ENCODE data around the gene FHOD3.
"Not testable (repeated sequence)": the region's sequence is repeated elsewhere in the genome, so short reads cannot be mapped to it uniquely, and the experiment has no call there.

FHOD3 gene

GRCh38 chr18:36352384-36352783, 54.9 kb downstream of the FHOD3 start:
- DNase-seq = no peak

- DNase-seq = no peak
Observed at GRCh38 chr18:36354989-36355388, 57.5 kb downstream of the FHOD3 start.

GRCh38 chr18:36355511-36355910, 58.0 kb downstream of the FHOD3 start:
- no peak for DNase-seq

GRCh38 chr18:36356741-36357140, 59.2 kb downstream of the FHOD3 start:
- DNase-seq = not testable (repeated sequence)

GRCh38 chr18:36358141-36358540, 60.6 kb downstream of the FHOD3 start:
- no peak for DNase-seq

GRCh38 chr18:36360256-36360909, 62.9 kb downstream of the FHOD3 start:
- DNase-seq = no peak

GRCh38 chr18:36364911-36365624, 67.6 kb downstream of the FHOD3 start:
- DNase-seq = no peak

GRCh38 chr18:36365836-36366775, 68.6 kb downstream of the FHOD3 start:
- DNase-seq = no peak

- DNase-seq = no peak
Observed at GRCh38 chr18:36366994-36367839, 69.7 kb downstream of the FHOD3 start.

GRCh38 chr18:36368889-36369288, 71.4 kb downstream of the FHOD3 start:
- no peak for DNase-seq

- no peak for DNase-seq
Observed at GRCh38 chr18:36372903-36373311, 75.4 kb downstream of the FHOD3 start.

- no peak for DNase-seq
Observed at GRCh38 chr18:36374262-36374661, 76.7 kb downstream of the FHOD3 start.

- DNase-seq = no peak
Observed at GRCh38 chr18:36375118-36375517, 77.6 kb downstream of the FHOD3 start.

- DNase-seq = no peak
Observed at GRCh38 chr18:36376361-36376760, 78.8 kb downstream of the FHOD3 start.

- no peak for DNase-seq
Observed at GRCh38 chr18:36377626-36378025, 80.1 kb downstream of the FHOD3 start.

GRCh38 chr18:36378205-36378604, 80.7 kb downstream of the FHOD3 start:
- no peak for DNase-seq

GRCh38 chr18:36379435-36379984, 82.0 kb downstream of the FHOD3 start:
- no peak for DNase-seq

- no peak for DNase-seq
Observed at GRCh38 chr18:36380173-36380827, 82.8 kb downstream of the FHOD3 start.

- DNase-seq = no peak
Observed at GRCh38 chr18:36381075-36381474, 83.6 kb downstream of the FHOD3 start.

- DNase-seq = no peak
Observed at GRCh38 chr18:36382854-36383253, 85.3 kb downstream of the FHOD3 start.

- no peak for DNase-seq
Observed at GRCh38 chr18:36386150-36386920, 88.8 kb downstream of the FHOD3 start.

All from left hindlimb (tissue), 1 donor.